Renal pelvis (tissue), 4 donors: Measurements from ENCODE around the gene TCAF1. TPM values are rescaled to one million over a fixed set of nuclear protein-coding genes. Genes with fewer than 3 reads are reported as not detected.
"Not testable (repeated sequence)": the region's sequence is repeated elsewhere in the genome, so short reads cannot be mapped to it uniquely, and the experiment has no call there.

Experiments
- DNase-seq: peaks from one replicate; pipeline ENCODE4 v3.0.0-alpha.2; 2013
- polyA plus RNA-seq, 3 donors: library from polyadenylated mRNA; unstranded; fragments of 120-200 nt; gene quantifications; one replicate each; pipeline ENCODE4 v1.2.1, GENCODE V29; 2013; ENCODE audit not compliant: insufficient read length in 3 of 3

Gene TCAF1
- polyA plus RNA-seq, 3 donors, result 79.2 to 80.9 (median 80.7) TPM

DNA sequence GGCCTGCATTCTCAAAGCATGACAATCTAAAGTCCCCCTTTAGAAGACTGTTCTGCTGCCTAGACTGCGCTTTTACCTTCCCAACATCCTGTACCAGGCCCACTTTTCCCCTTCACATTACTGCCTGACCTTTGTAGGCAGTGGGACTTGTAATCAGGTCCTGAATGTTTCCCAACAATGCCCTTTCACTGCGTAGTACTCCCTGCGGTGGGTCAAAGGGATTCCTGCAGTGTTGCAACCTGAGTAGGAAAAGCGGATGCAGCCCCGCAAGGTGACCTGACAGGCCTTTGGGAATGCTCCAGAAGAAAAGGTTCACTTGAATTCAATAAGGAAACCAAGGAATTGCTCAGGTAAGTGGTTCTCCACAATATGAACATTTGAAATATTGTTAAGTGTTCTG is 4.9 kb upstream of the TCAF1 start:
- no peak for DNase-seq

DNA sequence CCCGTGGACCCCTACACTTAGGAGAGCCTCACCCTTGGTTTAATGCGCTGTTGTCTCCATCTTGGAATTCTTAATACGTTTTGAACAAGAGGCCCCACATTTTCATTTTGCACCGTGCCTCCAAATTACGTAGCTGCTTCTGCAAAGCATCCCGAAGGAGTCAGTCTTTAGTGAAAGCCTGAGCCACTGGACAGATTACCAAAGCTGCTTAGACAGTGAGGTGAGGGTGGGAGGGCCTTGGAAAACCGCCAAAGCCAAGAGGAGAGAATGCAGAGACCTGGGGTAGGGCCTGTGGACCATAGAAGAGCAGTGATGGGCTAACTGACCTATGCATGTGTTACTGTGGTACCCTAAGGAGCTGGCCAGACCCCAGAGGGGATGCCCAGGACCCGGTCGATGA is 4.2 kb upstream of the TCAF1 start:
- no peak for DNase-seq

DNA sequence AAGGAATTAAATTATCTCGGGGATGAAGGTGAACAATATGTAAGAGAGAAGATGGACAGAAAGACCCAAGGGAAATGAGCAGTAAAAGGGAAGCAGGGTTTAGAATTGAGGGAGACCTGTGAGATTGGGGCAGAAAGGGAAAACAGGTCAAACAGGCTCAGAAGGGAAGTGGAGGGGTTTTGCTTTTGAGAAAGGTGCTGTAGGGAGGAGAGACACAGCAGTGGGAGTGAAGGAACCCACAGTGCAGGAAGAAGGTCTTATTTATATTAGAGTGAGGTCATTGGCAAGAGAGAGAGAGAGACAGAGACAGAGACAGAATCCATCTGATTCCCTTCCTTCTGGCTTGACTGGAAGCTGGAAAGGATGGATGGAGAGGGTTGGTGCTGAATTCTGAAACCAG is 3.5 kb upstream of the TCAF1 start:
- DNase-seq, result no peak

DNA sequence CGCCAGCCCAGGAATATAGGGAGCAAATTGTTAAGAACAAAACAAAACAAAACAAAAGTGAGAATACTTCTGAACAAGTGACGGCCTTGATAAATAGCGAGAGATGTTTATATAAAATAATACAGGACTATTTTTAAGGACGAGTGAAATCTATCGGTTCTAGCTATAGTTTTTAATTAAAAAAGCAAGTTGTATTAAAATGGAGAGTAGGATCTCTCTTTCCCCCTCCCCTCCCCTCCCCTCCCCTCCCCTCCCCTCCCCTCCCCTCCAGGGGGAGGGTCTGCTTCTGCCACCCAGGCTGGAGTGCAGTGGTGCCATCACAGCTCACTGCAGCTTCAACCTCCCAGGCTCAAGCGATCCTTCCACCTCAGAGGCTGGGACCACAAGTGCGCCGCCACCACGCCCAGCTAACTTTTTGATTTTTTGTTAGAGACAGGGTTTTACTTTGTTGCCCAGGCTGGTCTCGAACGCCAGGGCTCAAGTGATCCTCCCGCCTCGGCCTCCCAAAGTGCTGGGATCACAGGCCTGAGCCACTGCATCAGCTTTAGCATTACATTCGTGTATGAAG is 440 bp upstream of the TCAF1 start:
- no peak for DNase-seq

DNA sequence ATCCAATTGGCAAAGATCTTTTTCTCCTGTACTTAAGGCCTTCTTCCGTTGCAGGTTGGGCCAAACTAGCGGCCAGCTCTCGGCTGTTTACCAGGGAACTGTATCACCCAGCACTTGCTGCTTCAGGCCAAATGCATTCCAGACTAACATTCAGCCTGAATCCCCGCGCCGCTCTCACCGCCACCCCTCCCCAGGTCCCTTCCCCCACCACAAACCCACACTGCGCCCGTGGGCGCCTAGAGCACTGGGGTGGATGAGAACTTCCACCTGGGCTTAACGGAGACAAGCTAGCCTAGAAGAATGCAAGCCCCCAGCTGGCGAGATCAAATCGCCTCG is 676 bp downstream of the TCAF1 start:
- peak; percentile 71 for DNase-seq

DNA sequence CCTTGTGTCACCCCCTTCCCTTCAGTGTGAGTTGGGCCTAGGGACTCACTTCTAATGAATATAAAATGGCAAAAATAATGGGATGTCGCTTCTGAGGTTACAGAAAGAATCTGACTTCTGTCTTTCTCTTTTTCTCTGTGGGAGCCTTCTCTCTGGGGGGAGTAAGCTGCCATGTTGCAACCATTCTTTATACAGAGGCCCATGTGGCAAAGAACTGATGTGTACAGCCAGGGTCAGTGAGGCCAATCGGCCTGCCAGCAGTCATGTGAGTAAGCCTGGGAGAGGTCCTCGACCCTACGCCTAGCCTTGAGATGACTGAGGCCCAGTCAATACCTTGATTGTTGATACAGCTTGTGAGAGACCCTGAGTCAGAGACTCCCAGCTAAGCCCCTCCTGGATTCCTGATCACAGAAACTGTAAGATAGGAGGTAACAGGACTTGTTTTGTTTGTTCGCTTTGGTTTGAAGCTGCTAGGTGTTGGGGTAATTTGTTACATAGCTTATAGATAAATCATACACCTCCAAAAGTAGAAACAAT is 1.7 kb downstream of the TCAF1 start:
- no peak for DNase-seq

DNA sequence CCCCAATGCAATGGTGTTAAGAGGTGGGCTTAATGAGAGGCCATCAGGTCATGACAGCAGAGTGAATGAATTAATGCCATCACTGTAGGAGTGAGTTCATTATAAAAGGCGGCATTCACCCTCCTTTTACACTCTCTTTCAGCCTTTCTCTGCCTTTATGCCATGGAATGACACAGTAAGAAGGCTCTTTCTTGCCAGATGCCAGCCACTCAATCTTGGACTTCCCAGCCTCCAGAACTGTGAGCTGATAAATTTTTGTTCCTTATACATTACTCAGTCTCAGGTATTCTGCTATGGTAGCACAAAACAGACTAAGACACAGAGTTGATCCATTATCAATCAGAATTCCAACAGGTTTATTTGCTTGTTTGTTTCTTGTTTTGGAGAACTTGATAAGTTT is 3.2 kb downstream of the TCAF1 start:
- no peak for DNase-seq

DNA sequence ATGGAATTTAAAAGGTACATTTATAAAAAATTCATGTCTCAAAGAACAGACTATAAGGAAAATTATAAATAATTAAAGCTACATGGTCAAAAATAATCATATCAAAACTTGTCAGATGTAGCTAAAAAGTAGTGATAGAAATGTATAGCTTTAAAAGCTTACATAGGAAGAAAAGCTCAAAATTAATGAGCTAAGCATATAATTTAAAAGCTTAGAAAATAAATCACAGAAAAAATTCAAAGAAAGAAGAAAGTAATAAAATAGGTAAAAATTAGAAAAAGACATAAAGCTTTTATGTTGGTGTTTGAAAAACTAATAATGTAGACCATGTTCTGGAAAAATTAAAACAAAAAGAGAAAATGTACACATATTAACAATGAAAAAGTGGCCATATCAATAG is 5.3 kb downstream of the TCAF1 start:
- DNase-seq, result no peak

DNA sequence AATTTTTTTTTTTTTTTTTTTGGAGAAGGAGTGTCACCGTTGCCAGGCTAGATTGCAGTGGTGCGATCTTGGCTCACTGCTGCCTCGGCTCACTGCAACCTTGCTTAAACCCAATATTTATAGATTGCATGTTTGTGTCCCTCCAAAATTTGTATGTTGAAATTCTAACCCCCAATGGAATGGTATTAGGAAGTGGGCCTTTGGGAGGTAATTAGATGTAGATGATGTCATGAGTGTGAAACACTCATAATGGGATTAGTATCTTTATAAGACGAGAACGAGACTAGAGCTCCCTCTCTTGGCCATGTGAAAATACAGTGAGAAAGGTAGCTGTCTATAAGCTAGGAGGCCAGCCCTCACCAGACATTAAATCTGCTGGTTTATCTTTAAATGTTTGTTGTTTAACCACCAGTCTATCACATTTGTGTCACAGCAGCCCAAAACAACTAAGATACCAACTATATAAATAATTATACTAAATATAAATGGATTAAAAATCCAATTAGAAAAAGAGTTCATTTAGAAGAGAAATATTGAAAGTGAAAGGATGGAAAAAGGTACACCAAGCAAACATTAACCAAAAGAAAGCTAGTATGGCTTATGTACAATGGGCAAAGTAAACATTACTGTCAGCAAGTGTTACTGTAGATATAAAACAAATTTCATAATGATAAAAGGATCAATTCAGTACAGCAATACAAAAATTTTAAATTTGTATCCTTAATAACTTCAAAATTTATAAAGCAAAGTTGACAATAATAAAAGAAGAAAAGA is 9.3 kb downstream of the TCAF1 start:
- DNase-seq, result no peak

DNA sequence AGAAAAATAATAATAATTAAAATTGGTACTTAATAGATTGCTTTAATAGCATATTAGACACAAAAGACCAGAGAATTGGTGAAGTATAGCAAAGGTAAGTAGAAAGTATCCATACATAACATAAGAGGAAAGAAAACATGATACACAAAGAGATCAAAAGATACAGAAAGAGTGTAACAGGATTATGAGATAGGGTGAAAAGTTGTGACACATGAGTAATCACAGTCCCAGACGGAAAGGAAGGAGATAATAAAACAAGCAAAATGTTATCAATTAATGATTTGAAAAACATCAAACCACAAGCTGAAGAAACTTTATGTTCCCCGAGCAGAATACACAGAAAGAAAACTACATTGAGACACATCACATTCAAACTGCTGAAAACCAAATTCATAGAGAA is 10.5 kb downstream of the TCAF1 start:
- no peak for DNase-seq

DNA sequence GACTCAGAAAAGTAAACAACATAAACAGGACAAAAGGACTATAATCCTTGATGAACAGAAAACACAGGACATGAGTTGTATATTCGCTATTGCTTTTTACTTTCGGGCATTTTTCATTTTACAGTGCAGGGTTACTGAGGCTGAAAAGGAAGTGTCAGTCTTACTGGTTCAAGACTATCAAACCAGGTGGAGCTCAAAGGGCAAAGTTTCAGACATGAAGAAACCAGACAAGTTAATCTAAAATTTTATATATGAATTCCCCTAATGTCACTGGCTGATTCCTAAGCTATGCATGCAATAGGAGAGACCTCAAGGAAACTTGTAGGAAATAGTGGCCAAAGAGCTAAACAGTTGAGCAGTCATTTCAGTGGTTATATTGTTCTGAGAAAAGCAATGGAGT is 11.4 kb downstream of the TCAF1 start:
- DNase-seq, result no peak

DNA sequence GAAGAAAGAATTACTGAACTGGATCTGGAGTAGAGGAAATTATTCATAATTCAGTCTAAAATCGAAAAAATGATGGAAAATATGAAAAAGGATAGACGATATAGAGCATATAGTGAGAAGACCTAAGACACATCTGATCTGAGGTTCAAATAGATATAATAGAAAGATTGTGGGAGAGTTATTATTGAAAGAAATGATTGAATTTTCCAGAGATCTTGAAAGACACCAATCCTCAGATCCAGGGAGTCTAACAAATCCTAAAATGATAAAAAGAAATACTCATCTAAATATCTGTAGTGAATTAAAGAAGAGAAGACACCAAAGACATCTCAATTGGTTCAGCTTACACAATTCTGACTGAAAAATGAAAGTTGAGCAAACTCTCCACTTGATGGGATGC is 12.9 kb downstream of the TCAF1 start:
- DNase-seq, result no peak

DNA sequence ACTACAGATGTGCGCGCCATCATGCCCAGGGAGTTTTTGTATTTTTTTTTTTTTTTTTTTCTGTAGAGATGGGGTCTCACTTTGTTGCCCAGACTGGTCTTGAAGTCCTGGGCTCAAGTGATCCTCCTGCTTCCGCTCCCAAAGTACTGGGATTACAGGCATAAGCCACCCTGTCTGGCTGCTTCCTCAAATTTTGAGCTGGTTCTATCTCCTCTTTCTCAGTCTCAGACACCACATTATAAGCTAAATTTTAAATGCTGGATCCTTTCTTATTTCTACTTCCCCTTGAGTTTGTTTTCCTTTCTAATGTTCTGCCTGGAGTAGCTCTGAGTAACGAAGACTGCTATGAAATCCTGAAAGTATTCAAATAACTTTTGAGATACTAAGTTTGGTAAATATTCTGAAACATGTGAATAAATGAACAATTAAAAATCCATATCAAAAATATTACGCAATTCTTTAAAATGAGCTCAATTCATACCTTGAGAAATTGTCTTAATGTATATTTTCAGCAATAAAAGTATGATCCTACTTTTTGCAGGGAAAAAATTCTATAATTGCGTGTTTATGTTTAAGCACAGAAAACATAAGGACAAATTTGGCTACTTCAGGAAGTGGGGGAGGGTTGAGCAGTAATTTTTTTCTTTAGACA is 15.0 kb downstream of the TCAF1 start:
- DNase-seq, result no peak

DNA sequence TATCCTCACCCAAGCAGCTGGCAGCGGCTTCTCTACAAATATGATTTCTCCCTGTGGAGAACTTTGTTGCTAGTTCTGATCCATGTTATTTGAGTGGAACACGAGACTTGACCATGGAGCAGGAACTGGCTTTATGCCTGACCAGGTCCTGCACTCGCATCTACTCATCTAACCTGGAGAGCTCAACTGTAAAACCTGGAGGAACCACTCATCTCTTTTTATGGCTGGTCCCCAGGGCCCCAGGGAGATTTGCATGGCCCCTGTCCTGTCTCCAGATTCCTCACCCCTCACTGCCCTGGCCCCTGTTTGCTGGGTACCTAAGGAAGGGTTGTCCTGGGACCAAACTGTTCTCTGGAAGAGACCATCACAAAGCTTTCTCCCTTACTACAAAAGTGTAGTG is 16.0 kb downstream of the TCAF1 start:
- DNase-seq, result no peak

DNA sequence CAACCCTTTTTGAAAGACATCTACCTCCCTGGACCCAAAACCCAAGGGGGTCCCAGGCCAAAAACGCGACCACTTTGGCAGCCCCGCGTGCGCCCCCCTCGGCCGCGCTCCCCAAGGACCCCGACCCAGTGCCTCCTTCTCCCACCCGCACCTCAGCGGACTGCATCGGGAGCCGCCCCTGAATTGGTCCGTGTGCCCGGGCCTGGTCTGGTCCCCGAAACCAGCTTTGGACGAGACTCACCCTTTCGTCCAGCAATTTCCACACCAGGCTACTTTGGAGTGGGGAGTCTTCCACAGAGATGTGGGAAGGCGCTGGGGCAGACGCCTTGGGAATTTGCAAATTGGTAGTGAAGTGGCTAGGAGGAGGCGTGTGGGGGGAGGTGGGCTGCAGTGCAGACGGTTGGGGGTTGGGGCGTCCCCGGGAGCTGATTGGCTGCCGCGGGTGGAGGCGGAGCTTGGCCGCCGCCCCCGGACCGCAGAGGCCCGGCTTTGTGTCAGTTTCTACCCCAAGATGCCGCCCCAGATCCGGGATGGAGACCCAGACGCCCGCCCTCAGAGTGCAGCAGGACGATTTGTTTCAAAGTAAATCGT is 16.9 kb downstream of the TCAF1 start:
- peak; percentile 78 for DNase-seq

DNA sequence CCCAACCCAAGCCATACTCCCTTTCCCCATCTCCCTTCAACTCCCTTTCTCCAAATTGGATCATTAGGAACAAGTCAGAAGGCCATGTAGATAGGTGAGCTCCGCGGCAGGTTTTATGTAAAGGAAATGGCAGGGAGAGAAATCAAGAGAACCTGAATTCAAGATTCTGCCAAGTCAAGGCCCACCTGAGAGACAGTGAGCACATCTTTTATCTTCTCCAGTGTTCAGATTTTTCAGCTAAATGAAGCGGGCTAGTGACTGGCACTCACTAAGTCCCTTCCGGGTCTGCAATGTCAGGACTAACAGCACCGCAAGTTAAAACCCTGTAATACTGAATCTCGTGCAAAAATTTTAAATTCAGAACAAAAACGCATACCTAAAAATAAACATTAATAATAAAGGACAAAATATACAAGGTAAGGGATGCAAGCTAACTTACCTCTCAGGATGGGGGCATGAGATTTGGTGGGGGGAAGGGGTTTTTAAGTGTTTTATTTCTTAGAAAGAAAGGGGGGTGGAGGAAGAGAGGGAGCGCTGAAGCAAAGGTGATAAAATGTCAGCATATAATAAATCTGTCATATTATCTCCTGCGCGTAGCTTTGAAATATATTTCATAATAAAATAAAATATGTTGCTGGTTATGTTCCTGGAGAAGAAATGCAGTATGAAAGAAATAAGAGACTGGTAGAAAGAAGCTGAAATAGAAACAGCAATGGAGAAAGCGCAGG is 17.6 kb downstream of the TCAF1 start:
- no peak for DNase-seq

DNA sequence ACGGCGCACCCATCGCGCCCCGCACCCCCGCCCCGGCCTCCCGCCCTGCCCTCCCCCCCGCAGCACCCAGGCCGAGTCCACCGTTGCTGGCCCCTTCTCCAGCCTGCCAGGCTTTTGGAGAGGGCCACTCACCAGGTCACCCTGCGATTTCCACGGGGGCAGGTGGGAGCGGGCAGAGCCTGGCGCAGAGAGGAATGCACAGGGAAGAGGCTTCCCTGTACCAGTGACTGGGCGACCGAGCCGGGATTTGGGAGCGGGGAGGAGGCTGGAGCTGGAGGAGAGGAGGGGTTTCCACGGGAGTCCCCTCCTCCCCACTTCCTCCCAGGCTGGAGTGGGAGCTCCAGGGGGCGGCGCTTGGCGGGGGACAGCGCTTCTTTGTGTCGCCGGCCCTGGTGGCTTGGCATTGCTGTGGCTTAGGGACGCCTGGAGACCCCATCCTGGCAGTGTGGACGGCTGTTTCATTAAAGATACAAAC is 19.3 kb downstream of the TCAF1 start:
- DNase-seq, result peak; percentile 89

DNA sequence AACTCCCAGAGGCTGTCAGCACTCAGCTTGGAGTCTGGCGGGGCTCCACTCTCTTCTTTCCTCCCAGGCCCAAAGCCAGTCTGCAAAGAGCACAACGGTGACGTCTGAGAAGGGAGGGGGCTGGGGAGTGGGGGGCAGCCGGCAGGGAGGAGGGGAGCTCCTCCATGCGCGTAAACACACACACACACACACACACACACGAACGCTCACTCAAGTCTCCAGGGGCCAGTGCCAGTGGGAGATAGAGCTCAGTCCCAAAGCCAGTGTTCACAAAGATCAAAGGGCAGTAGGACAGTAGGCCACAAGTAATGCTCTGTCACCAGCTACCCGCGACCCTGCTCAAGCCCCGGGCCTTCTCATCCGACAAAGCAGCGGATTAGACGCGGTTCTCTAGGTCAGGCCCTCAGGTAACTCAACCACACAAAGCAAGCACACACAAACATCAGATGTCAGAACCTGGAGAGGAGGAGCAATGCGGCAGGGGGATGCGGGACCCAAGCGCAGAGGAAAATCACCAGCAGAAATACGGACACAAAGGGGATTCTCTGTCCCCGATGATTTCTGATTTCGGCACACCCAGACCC is 19.9 kb downstream of the TCAF1 start:
- peak; percentile 81 for DNase-seq

DNA sequence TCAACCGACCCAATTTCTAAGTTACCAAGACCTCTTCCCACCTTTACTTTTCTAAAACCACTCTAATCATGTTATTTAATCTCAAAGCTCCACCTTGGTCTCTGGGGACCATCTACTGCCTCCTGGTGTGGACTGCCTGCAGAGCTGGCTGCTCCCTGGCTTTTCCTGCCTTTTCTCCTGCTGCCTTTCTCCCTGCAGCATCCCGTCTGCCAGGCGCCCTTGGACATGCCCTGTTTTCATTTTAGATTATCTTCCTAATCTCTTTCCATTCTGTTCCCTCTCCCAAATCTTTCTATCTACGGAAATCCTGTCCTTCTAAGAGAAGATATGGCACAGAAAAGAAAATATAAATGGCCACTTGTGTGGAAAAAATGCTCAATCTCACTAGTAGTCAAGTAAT is 23.1 kb downstream of the TCAF1 start:
- DNase-seq, result no peak

DNA sequence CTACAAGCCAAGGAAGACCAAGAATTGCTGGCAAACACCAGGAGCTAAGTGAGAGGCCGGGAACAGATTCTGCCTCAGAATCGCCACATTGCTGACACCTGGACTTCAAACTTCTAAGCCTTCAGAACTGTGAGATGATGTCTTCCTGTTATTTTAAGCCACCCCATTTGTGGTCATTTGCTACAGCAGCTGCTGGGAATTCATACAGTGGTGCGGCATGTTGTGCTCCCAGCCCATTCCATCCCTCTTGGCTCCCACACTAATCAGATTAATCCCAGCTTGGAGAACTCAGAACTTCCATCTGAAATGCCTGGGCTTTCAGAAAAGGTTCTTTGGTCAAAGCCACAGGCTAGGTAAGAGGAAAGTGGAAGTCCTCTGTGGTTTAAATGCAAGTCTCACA is 24.9 kb downstream of the TCAF1 start:
- no peak for DNase-seq

DNA sequence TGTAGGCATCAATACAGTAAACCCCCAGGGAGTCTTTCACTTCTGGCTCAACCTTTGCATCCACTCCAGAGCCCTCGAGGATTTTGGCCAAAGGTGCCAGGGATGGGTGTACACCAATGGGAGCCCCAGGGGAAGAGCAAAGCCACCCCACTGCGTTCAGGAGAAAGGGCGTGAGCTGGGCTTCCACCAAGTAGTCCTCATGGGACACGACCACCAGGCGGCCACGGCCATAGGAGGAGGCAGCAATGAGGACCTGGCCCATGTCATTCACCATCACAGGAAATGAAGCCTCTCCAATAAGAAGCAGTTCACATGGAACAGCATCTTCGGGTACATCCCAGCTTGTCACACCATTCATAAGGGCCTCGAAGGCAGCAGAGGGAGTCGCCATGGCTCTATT is 25.8 kb downstream of the TCAF1 start:
- DNase-seq, result no peak

DNA sequence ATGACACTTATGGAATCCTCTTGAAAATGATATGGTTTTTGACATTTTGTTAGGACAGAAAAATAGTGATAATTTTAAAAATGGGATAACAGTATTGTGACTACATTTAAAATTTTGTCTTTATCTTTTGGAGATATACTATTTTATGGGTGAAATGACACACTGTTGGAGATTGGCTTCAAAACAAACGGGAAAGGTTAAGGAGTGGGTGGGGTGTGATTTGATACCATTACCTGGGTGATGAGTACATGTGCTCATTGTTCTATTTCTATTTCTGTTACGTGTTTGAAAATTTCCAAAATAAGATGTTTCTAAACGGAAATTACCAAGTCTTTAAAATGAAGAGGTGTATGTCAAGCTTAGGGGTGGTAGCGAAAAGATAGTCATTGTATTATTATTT is 28.7 kb downstream of the TCAF1 start:
- not testable (repeated sequence) for DNase-seq
